COLO668 (cell line): ENCODE results near the gene ARMC9.
"Not testable (repeated sequence)": the region's sequence is repeated elsewhere in the genome, so short reads cannot be mapped to it uniquely, and the experiment has no call there.

Source experiments
- DNase-seq: peaks from one replicate; lab custom pipeline; 2025; ENCODE audit not compliant: unreplicated experiment; lab: John Stamatoyannopoulos, UW

The ARMC9 gene

GRCh38 chr2:231360401-231360800 lies 162.0 kb downstream of the ARMC9 start:
- no peak for DNase-seq

GRCh38 chr2:231360881-231361371 lies 162.5 kb downstream of the ARMC9 start:
- DNase-seq, result no peak

DNA sequence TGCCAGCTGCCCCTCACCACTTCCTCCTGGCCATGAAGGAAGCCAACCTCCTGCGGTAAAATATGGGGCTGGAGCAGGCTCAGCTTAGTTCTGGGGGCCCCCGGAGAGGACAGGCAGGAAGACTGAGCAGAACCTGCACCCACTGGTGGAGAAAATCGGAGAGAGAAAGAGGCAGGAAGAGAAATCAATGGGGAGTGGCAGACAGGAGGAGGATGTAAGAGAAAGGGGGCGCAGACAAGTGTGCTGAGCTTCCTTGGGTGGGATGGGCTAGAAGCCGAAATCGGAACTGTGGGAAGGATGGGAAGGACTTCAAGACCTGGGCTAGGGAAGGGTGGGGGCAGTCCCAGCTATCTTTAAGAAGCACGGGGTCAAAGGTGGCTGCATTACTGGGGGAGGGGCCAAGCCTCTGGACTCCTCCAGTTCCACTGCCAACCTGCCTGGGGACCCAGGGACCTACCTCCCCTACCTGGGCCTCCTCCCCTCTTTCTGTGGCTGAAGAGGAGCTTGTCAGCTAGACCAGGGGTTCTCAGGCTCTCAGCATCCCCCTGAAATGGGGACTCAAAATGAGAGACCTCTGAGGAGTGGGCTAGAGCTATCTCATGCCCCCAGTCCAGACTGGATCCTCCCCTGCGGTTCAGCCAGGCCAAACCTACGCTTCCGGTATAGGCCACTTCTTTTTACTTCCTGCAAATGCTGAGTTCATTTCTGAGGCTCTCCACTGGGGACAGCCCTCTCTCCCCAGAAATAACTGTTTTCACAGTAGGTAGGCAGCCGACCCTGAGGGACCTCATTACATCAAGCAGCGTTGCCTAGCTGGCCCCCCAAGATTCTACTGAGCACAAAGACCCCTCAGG lies 163.5 kb downstream of the ARMC9 start:
- no peak for DNase-seq

- no peak for DNase-seq
Measured at GRCh38 chr2:231362555-231363184, 164.2 kb downstream of the ARMC9 start.

DNA sequence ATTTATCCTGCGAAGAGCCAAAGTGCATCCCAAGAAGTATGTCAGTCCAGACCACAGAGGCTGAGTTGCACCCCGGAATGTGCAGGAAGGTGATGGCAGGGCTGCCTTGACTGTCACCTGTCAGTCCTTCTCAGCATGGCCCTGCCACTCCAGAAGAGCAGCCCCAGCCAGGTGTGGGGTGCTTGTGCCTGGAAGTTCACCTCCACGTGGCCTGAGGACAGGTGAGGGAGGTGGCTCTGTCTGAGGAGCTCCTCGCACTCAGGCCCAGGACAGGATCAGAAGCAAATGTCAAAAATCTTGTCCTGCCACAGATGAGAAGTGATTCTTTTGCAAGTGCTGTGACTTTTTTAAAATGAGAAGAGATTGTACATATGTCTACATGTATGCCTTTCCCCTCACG lies 165.6 kb downstream of the ARMC9 start:
- DNase-seq, result no peak

- DNase-seq, result peak; percentile 77
Measured at GRCh38 chr2:231364961-231365810, 166.8 kb downstream of the ARMC9 start.

- DNase-seq, result no peak
Measured at GRCh38 chr2:231367178-231367577, 168.7 kb downstream of the ARMC9 start.

DNA sequence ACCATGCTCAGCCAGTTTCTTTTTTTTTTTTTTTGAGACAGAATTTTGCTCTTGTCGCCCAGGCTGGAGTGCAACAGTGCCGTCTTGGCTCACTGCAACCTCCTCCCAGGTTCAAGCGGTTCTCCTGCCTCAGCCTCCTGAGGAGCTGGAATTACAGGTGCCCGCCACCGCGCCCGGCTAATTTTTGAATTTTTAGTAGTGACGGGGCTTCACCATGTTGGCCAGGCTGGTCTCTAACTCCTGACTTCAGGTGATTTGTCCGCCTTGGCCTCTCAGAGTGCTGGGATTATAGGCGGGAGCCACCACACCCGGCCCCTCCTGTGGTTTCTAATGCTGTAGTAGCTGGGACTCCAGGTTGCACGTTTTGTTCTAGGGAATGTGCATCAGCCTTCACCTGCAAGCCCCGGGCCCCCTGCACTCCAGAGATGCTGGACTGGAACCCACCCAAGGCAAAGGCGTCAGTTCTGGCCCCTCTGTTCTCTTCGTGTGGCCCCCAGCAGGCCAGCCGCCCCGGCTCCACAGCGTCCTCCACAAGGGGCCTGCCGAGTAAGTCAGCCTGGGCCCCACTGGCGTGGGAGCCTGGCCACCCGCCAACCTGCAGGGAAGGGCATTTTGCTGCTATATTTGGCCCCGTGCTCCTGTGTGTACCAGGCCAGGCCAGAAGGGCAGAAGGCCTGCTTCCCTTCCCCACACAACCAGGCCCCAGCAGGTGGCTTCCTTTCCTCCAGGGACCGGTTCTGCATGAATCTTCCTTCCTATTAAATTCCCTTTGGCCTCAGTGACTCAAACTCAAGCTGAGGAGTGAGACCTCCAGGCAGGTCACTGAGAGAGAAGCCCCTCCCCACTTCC lies 171.4 kb downstream of the ARMC9 start:
- no peak for DNase-seq

DNA sequence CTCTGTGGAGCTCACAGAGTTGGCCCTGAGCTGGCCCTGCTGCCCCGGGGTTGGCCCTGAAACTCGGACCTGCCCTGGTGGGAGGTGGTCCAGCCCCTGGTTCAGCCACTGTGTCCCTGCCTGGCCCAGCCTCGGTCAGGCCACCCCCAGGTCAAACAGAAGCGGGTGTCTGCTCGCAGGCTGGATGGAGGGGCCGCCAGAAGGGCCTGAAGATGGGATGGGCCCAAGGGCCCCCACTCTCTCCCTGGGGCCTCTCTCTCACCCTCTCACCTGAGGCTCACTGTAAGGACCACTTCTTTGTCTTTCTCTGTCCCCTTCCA lies 172.0 kb downstream of the ARMC9 start:
- DNase-seq, result no peak

- DNase-seq, result no peak
Measured at GRCh38 chr2:231370749-231371429, 172.5 kb downstream of the ARMC9 start.

GRCh38 chr2:231371430-231372054 lies 173.1 kb downstream of the ARMC9 start:
- no peak for DNase-seq

DNA sequence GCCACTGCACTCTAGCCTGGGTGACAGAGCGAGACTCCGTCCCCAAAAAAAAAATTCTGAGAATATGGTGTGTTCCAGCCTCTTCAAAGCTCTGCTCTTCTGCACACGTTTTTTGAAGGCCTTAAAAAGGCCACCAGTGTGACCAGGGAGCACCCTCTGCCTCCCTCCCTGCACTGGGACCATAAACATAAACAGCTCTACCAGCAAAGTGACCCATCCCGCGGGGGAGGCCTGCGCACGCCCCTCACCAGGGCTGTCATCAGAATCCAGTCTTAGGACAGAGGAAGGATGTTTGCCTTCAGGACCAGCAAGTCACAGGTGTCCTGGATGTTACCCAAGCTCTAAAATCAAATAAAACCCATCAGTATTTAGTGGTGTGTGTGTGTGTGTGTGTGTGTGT lies 173.9 kb downstream of the ARMC9 start:
- DNase-seq, result no peak

DNA sequence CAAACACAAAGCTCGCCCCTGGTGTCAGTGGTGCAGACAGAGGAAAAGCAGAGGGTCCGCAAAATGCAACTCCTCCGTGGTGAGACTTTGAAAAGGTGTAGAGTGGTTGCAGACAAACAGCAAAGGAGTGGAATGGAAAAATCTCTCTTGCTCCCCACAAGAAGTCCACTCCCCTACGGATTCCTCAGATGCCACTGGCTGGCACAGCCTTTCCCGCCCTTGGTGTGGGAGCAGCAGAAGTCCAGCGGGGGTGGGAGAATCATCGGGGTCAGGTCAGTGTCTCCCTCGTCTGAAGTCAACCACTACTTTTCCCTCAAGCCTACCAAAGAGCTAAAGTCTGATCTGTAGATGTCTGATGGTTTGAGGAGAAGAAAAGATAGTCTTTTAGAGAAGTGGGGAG lies 174.8 kb downstream of the ARMC9 start:
- no peak for DNase-seq

DNA sequence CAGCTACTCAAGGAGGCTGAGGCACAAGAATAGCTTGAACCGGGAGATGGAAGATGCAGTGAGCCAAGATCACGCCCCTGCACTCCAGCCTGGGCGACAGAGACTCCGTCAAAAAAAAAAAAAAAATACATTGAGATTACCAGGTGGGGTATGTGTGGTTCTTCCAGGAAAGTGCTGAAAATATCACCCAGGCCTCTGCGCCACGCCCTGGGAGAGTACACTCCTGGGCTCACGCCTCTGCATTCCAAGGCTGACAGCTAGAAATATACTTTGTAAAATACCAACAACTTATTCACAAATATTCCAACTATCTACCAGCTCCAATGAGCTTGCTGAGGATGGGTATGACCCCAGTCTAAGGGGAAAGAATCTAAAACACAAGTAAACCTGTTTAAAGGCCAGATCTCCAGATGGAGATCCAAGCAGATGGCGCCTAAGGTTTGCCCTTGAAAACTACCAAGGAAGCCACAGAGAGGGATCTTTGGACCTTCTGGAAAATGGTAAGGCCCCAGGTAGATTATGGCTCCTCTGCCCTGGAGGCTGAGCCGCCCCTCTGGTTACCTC lies 175.4 kb downstream of the ARMC9 start:
- no peak for DNase-seq

- DNase-seq, result no peak
Measured at GRCh38 chr2:231374771-231375170, 176.3 kb downstream of the ARMC9 start.

DNA sequence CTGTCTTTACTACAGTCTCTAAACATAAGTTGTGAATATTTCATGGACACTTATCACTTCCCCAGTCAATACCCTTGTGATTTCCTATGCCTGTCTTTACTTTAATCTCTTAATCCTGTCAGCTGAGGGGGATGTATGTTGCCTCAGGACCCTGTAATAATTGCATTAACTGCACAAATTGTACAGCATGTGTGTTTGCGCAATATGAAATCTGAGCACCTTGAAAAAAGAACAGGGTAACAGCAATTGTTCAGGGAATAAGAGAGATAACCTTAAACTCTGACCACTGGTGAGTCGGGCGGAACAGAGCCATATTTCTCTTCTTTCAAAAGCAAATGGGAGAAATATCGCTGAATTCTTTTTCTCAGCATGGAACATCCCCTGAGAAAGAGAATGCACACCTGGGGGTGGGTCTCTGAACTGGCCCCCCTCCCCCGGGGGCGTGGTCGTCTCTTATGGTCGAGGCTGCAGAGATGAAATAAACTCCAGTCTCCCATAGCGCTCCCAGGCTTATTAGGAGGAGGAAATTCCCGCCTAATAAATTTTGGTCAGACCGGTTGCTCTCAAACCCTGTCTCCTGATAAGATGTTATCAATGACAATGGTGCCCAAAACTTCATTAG lies 177.7 kb downstream of the ARMC9 start:
- DNase-seq, result not testable (repeated sequence)

DNA sequence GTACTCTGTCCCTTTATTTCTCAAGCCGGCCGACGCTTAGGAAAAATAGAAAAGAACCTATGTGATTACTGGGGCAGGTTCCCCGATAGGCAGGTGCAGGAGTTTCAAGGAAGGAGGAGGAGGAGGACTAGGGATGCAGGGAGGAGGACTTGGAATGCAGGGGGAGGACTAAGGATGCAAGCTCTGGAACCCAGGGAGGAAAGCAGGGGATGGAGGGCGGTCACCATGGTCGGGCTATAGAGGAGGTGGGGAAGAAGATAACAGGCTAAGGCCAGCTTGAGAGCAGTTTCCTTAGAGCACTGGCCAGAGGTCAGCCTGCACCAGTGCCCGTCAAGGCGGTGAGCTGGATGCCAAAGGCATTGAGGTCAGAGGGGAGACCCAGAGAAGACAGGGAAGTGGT lies 178.4 kb downstream of the ARMC9 start:
- no peak for DNase-seq

GRCh38 chr2:231378026-231378722 lies 179.7 kb downstream of the ARMC9 start:
- DNase-seq, result peak; percentile 74
